GM12874 (cell line): ENCODE measurements around the gene RNF220.

Source experiments
- CTCF ChIP-seq: IDR thresholded peaks from 2 replicates; pipeline ENCODE4 v1.5.1; 2011; ENCODE audit warnings: low read depth, mild to moderate bottlenecking, control low read depth, low read length, moderate library complexity; ENCODE audit not compliant: insufficient read depth

Gene RNF220

GRCh38 chr1:44675186-44675585 is 270.1 kb downstream of the RNF220 start:
- TF ChIP-seq CTCF = no peak

- no peak for TF ChIP-seq CTCF
Observed at GRCh38 chr1:44676484-44677200, 271.6 kb downstream of the RNF220 start.

- TF ChIP-seq CTCF = peak; percentile 42; the same call in 1 of the 2 replicates
Observed at GRCh38 chr1:44677201-44677766, 272.2 kb downstream of the RNF220 start.

- no peak for TF ChIP-seq CTCF
Observed at GRCh38 chr1:44678120-44678519, 273.1 kb downstream of the RNF220 start.

GRCh38 chr1:44678626-44679025 is 273.6 kb downstream of the RNF220 start:
- no peak for TF ChIP-seq CTCF

GRCh38 chr1:44679468-44679867 is 274.4 kb downstream of the RNF220 start:
- TF ChIP-seq CTCF = no peak

- TF ChIP-seq CTCF = no peak
Observed at GRCh38 chr1:44681905-44682882, 277.1 kb downstream of the RNF220 start.
